Activated T-helper 17 cell treated with anti-CD3 and anti-CD28 coated beads, Interleukin-2, amount 50 U/mL, for 72 hours (primary cell): Measurements from ENCODE around the gene FKBP15. TPM values are rescaled to one million over a fixed set of nuclear protein-coding genes. Genes with fewer than 3 reads are reported as not detected.
A peak's percentile ranks its signal among the peaks of the same experiment; 100 is the strongest.
"Not testable (repeated sequence)": the region's sequence is repeated elsewhere in the genome, so short reads cannot be mapped to it uniquely, and the experiment has no call there.

Experiments used
- ATAC-seq: fragments of 150-1000 bp; cut with Tn5 transposase; replicated peaks from 2 replicates; pipeline ENCODE4 v1.10.0; 2021; ENCODE audit warnings: mild to moderate bottlenecking, moderate library complexity
- H3K27ac Mint-ChIP-seq: one replicate; pipeline ENCODE4 v1.8.0; 2022; ENCODE audit warnings: mixed read lengths
- H3K27me3 Mint-ChIP-seq: one replicate; pipeline ENCODE4 v1.8.0; 2022; ENCODE audit warnings: mixed read lengths
- H3K36me3 Mint-ChIP-seq: one replicate; pipeline ENCODE4 v1.8.0; 2022; ENCODE audit warnings: low read depth, mild to moderate bottlenecking, mixed read lengths
- H3K4me1 Mint-ChIP-seq: one replicate; pipeline ENCODE4 v1.8.0; 2022; ENCODE audit warnings: mixed read lengths
- H3K4me3 Mint-ChIP-seq: one replicate; pipeline ENCODE4 v1.8.0; 2022; ENCODE audit warnings: mild to moderate bottlenecking, mixed read lengths
- H3K9me3 Mint-ChIP-seq: one replicate; pipeline ENCODE4 v1.8.0; 2022; ENCODE audit warnings: mixed read lengths
- total RNA-seq, 2 donors: library from RNA; stranded (reverse); gene quantifications; one replicate each; pipeline ENCODE4 v1.2.3, GENCODE V29; 2022

The FKBP15 gene
- total RNA-seq, 2 donors from 2014 or later, result 41.2 to 41.5 TPM

DNA sequence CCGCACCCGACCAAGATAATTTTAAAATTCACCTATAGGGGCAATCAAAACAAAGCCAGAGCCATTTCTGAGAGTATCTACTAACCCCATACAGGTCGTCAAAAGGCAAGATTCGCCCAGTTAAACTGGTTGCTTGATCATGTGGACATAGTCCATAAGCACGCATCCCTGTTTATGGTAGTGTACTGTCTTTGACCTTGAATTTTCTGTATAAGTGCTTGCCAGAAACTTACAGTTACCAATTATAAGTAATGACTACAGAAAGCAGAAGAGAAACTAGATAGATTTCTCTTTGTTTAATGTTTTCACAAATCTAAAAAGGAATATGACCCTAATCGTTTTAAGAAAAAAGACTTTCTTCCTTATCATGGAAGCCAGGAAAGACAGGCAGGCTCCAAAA lies 25.9 kb upstream of the FKBP15 start:
- no peak overlapping the region for H3K27ac Mint-ChIP-seq
- H3K4me3 Mint-ChIP-seq, result no peak overlapping the region
- no peaks in the 10 kb centered on the region for H3K27me3 Mint-ChIP-seq
- no peak for ATAC-seq
- H3K9me3 Mint-ChIP-seq, result no peaks in the 10 kb centered on the region
- H3K36me3 Mint-ChIP-seq, result no peaks in the 10 kb centered on the region
- H3K4me1 Mint-ChIP-seq, result no peaks in the 10 kb centered on the region

DNA sequence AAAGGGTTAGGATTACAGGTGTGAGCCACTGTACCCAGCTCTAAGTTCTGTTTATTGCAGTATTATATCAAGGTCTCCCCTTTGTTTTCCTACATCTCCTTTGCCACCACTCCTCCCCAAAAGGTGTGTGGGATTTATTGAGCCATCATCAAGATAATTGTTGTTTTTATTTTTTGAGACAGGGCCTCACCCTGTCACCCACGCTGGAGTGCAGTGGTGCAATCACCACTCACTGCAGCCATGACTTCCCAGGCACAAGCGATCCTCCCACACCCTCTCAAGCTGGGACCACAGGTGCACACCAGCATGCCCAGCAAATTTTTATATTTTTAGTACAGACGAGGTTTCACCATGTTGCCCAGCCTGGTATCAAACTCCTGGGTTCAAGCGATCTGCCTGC lies 24.8 kb upstream of the FKBP15 start:
- no peak overlapping the region for H3K4me3 Mint-ChIP-seq
- H3K36me3 Mint-ChIP-seq, result no peaks in the 10 kb centered on the region
- H3K4me1 Mint-ChIP-seq, result no peaks in the 10 kb centered on the region

GRCh38 chr9:113244556-113244955 lies 23.5 kb upstream of the FKBP15 start:
- no peaks in the 10 kb centered on the region for H3K9me3 Mint-ChIP-seq
- H3K36me3 Mint-ChIP-seq, result no peaks in the 10 kb centered on the region
- H3K4me3 Mint-ChIP-seq, result no peak overlapping the region
- no peak overlapping the region for H3K27ac Mint-ChIP-seq
- H3K27me3 Mint-ChIP-seq, result no peaks in the 10 kb centered on the region
- no peak for ATAC-seq
- H3K4me1 Mint-ChIP-seq, result no peaks in the 10 kb centered on the region

More for the DNA sequence above, 24.8 kb upstream of the FKBP15 start:
- Mint-ChIP-seq H3K27me3 (no peaks in the 10 kb centered on the region), H3K27ac (no peak overlapping the region), H3K9me3 (no peaks in the 10 kb centered on the region)
- no peak for ATAC-seq

DNA sequence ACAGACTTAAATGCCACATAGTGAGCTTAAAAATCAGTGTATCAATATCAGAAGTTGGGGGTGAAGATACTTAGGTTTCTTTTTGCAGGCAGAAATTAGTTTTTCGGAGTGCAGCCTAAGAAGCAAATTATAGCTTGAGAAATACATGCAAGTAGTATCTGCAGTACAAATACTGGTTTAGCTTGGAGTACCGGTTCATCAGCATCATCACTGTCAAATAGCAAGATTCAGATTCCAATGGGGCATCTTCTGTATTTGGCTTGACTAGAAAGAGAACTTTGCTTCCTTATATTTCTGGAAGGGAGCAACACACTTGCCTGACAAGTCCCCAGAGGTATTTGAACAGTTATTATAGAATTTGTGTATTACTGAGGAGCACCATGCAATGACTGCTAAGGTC lies 20.1 kb upstream of the FKBP15 start:
- Mint-ChIP-seq H3K4me1 (peaks cover 4% of the 10 kb centered on the region), H3K36me3 (no peaks in the 10 kb centered on the region), H3K27me3 (no peaks in the 10 kb centered on the region), H3K9me3 (no peaks in the 10 kb centered on the region), H3K27ac (no peak overlapping the region), H3K4me3 (no peak overlapping the region)
- no peak for ATAC-seq

DNA sequence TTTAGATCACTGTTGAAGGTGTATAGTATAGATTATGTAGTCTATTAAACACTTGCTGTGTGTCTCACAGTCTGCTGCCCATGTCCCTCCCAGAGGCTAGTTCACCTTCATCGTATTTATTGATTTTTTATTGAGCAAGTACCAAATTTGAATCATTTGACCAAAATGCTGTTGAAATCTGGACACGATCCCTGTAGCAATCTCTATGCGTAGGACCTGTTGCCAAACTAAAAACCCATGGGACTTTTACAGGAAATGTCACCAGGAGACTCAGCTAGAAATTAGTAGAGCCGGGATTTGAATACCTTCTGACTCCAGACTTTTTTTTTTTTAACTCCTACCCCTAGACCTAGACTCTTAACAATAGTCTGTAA lies 17.8 kb upstream of the FKBP15 start:
- Mint-ChIP-seq H3K27ac (no peak overlapping the region), H3K4me3 (no peak overlapping the region), H3K9me3 (no peaks in the 10 kb centered on the region), H3K4me1 (peaks cover 7% of the 10 kb centered on the region), H3K36me3 (no peaks in the 10 kb centered on the region), H3K27me3 (no peaks in the 10 kb centered on the region)
- no peak for ATAC-seq

GRCh38 chr9:113238202-113238858 lies 17.3 kb upstream of the FKBP15 start:
- Mint-ChIP-seq H3K27me3 (no peaks in the 10 kb centered on the region), H3K4me3 (no peak overlapping the region), H3K4me1 (peaks cover 7% of the 10 kb centered on the region), H3K27ac (no peak overlapping the region), H3K36me3 (no peaks in the 10 kb centered on the region), H3K9me3 (no peaks in the 10 kb centered on the region)
- peak; percentile 57 for ATAC-seq

DNA sequence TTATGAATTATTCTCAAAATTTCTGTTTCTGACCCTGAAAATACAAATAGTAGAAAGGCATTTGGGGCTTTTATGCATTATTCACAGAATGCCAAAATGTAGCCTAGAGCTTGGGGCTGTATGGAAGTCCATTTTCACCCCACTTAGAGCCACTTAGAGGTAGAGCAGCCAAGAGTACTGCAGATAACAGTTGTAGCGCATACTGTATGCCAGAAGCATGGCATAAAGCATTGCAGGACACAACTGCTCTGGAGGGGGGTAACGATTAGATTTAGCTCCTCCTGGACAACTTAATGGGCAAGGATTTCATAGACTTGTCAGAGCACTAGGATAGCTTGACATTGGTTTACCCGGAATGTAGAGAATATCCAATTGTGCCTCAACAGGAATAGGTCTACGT lies 15.9 kb upstream of the FKBP15 start:
- H3K4me3 Mint-ChIP-seq, result no peak overlapping the region
- H3K27me3 Mint-ChIP-seq, result no peaks in the 10 kb centered on the region
- peaks cover 14% of the 10 kb centered on the region for H3K4me1 Mint-ChIP-seq
- no peaks in the 10 kb centered on the region for H3K9me3 Mint-ChIP-seq
- no peak overlapping the region for H3K27ac Mint-ChIP-seq
- no peak for ATAC-seq
- H3K36me3 Mint-ChIP-seq, result no peaks in the 10 kb centered on the region

GRCh38 chr9:113235701-113236255 lies 14.7 kb upstream of the FKBP15 start:
- H3K36me3 Mint-ChIP-seq, H3K4me3 Mint-ChIP-seq, H3K9me3 Mint-ChIP-seq, H3K27me3 Mint-ChIP-seq, ATAC-seq: not testable (repeated sequence)
- H3K4me1 Mint-ChIP-seq, result peaks cover 14% of the 10 kb centered on the region
- peak overlapping the region; percentile 47 for H3K27ac Mint-ChIP-seq

GRCh38 chr9:113231701-113232100 lies 10.6 kb upstream of the FKBP15 start:
- H3K27ac Mint-ChIP-seq, result no peak overlapping the region
- ATAC-seq, result no peak
- peaks cover 15% of the 10 kb centered on the region for H3K4me1 Mint-ChIP-seq
- no peaks in the 10 kb centered on the region for H3K36me3 Mint-ChIP-seq
- H3K27me3 Mint-ChIP-seq, result no peaks in the 10 kb centered on the region
- no peak overlapping the region for H3K4me3 Mint-ChIP-seq
- H3K9me3 Mint-ChIP-seq, result no peaks in the 10 kb centered on the region

DNA sequence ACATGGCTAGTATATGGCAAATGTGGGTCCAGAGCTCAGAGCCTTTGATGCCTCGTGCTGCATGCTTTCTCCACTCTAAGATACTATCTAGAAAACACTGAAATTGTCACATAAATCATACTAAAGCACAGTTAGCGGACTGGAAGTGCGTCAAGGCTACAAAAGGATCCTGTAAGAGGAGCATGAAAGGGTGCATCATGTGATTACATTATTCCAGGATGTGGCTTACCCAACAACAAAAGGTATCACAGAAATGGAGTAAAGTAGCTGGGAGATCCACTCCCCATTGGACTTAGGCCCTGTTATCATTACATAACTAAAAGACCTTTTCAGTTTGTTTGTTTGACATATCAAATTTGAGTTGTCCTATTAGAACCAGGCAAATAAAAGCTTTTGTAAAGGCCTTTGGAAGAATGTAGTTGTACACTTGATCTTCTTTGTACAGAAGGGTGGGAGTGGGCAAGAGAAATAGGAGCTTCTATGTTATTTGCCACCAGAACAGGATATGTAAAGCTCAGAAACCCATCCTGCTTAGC lies 7.1 kb upstream of the FKBP15 start:
- Mint-ChIP-seq H3K9me3 (no peaks in the 10 kb centered on the region), H3K27ac (no peak overlapping the region), H3K4me3 (no peak overlapping the region), H3K36me3 (peaks cover 9% of the 10 kb centered on the region), H3K4me1 (peaks cover 12% of the 10 kb centered on the region), H3K27me3 (no peaks in the 10 kb centered on the region)
- no peak for ATAC-seq

DNA sequence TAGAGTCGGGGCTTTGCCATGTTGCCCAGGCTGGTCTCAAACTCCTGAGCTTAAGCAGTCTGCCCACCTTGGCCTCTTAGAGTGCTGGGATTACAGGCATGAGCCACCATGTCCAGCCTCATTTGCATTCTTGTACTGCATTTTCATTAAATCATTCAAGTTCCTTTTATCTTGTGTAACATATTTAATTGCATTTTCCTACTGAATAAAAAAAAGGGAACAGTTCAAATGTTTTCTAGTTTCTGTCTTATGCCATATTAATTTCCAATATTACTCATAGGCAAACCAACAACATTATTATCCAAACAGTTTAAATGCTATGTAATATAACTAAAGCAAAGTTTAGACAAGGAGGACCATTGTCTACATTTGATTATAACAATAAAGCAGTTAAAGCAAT lies 6.4 kb upstream of the FKBP15 start:
- H3K4me3 Mint-ChIP-seq, result no peak overlapping the region
- no peaks in the 10 kb centered on the region for H3K27me3 Mint-ChIP-seq
- H3K27ac Mint-ChIP-seq, result no peak overlapping the region
- ATAC-seq, result no peak
- H3K4me1 Mint-ChIP-seq, result peaks cover 7% of the 10 kb centered on the region
- no peaks in the 10 kb centered on the region for H3K9me3 Mint-ChIP-seq
- H3K36me3 Mint-ChIP-seq, result peaks cover 9% of the 10 kb centered on the region

GRCh38 chr9:113223963-113224362 lies 2.9 kb upstream of the FKBP15 start:
- Mint-ChIP-seq H3K4me3 (no peak overlapping the region), H3K27me3 (no peaks in the 10 kb centered on the region), H3K36me3 (peaks cover 30% of the 10 kb centered on the region), H3K4me1 (peaks cover 21% of the 10 kb centered on the region), H3K9me3 (no peaks in the 10 kb centered on the region), H3K27ac (no peak overlapping the region)
- ATAC-seq, result no peak

DNA sequence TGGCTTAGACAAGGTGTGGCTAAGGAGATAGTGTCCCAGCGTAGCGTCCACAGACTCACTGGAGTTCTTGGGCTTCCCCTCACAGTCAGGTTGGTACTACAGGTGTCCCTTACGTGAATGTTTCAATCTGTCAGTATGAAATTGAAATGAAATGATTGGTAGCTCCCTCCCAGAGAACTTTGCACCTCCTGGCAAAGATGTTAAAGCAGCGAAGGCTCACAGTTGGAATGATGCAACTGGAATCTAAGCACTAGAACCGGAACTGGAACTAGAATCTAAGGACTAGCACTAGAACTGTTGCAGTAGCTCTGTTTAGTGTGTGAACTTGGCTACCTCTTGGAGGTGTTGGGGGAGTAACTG lies 1.4 kb upstream of the FKBP15 start:
- H3K4me1 Mint-ChIP-seq, result peaks cover 19% of the 10 kb centered on the region

DNA sequence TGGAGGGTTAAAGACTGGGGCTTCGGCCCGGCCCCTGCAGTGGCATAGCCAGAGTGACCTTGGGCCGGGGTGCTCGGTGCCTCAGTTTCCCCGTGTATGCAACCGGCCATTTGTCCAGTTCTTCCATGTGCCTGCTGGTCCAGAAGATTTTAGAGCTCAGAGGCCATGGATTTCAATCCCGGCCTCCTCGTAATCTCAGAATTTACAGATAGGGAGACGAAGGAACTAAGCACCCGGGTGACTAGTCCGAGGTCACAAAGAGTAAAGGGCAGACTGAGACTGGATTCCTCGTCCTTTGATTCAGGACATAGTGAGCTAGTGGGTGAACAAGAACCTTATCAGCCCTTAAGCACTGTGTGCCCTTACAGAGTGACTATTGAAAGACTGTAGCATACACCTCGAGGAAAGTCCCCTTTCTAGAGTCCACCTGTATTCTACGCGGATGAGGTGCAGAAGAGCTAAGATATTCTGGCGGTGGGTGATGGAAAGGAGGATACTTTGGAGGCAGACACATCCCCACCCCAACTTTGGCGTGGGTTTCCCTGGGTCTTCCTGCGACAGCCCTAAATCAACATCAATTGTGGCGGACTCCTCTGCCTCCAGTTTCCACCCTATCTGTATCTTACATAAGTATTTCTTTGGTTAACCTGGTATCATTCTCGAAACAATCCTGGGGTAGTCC lies 864 bp upstream of the FKBP15 start:
- Mint-ChIP-seq H3K9me3 (no peaks in the 10 kb centered on the region), H3K27me3 (no peaks in the 10 kb centered on the region), H3K4me3 (peak overlapping the region; percentile 99), H3K36me3 (peaks cover 33% of the 10 kb centered on the region), H3K4me1 (peaks cover 19% of the 10 kb centered on the region), H3K27ac (peak overlapping the region; percentile 98)
- no peak for ATAC-seq

More for the DNA sequence above, 1.4 kb upstream of the FKBP15 start:
- H3K4me3 Mint-ChIP-seq, result peak overlapping the region; percentile 99
- no peak for ATAC-seq
- H3K36me3 Mint-ChIP-seq, result peaks cover 33% of the 10 kb centered on the region
- H3K27me3 Mint-ChIP-seq, result no peaks in the 10 kb centered on the region
- H3K27ac Mint-ChIP-seq, result peak overlapping the region; percentile 98
- H3K9me3 Mint-ChIP-seq, result no peaks in the 10 kb centered on the region

DNA sequence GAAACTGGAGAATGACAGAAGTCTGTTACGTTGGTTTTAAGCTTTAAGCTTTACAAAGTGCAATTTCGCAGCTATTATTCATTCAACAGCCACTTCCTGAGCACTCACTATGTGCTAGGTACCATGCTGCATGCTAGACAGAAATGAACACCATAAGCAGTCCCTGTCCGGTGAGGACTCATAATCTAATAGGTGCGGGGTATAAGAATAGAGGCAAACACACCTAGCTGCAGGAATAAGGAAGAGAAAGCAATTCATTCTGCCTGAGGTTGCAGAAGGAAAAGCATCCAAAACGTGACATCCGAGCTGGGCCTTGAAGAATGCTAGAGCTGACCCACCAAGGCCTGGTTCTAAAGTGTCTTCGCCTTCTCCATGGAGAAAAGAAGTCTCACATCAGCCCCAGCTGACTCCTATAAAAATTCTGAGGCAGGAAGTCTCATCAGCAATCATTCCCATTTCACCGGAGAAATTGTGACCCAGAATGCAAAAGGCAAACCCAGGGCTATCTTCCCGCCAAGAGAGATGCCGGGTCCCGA lies 542 bp downstream of the FKBP15 start:
- peaks cover 33% of the 10 kb centered on the region for H3K36me3 Mint-ChIP-seq
- H3K9me3 Mint-ChIP-seq, result no peaks in the 10 kb centered on the region
- H3K27ac Mint-ChIP-seq, result peak overlapping the region; percentile 98
- ATAC-seq, result peak; percentile 33
- H3K4me3 Mint-ChIP-seq, result peak overlapping the region; percentile 99
- H3K27me3 Mint-ChIP-seq, result no peaks in the 10 kb centered on the region
- peaks cover 19% of the 10 kb centered on the region for H3K4me1 Mint-ChIP-seq
